Measurements from ENCODE around the gene TRPC4.

GRCh38 chr13:37665420-37665819 is 204.2 kb downstream of the TRPC4 start:
- TF ChIP-seq POLR2A (IDR thresholded peaks at IDR 0.05; ENCODE audit: low read length) = no peak
- no peak for TF ChIP-seq CTCF (IDR thresholded peaks at IDR 0.05)
- no peak for TF ChIP-seq EP300 (IDR thresholded peaks at IDR 0.05)
- TF ChIP-seq HOXB5 (CRISPR knock-in tag; IDR thresholded peaks at IDR 0.05) = no peak
- TF ChIP-seq JUN (IDR thresholded peaks at IDR 0.05) = no peak
- no peak for TF ChIP-seq ATOH8 (CRISPR knock-in tag; IDR thresholded peaks at IDR 0.05; ENCODE audit: low read depth)
- TF ChIP-seq ESRRA (IDR thresholded peaks at IDR 0.05; ENCODE audit: borderline replicate concordance, low read length) = no peak
- TF ChIP-seq MAFK (IDR thresholded peaks at IDR 0.05; ENCODE audit: partially characterized antibody) = no peak

Measured in A549 (cell line).